IPS-15b (cell line): Measurements from ENCODE around the gene GALNT17.

Experiments
- H3K27me3 ChIP-seq: one replicate; pipeline ENCODE4 v1.6.1; 2013; ENCODE audit warnings: low read length; ENCODE audit not compliant: control insufficient read depth, insufficient read depth
- H3K36me3 ChIP-seq: one replicate; pipeline ENCODE4 v1.6.1; 2013; ENCODE audit warnings: low read length; ENCODE audit not compliant: control insufficient read depth, insufficient read depth
- H3K4me1 ChIP-seq: one replicate; pipeline ENCODE4 v1.6.1; 2013; ENCODE audit warnings: mild to moderate bottlenecking, low read length; ENCODE audit not compliant: control insufficient read depth, insufficient read depth
- H3K4me3 ChIP-seq: one replicate; pipeline ENCODE4 v1.5.1; 2013; ENCODE audit warnings: low read depth, low read length
- H3K9ac ChIP-seq: one replicate; pipeline ENCODE4 v1.6.1; 2013; ENCODE audit warnings: low read depth, mild to moderate bottlenecking, low read length
- H3K9me3 ChIP-seq: one replicate; pipeline ENCODE4 v1.6.1; 2013; ENCODE audit warnings: mild to moderate bottlenecking, low read length; ENCODE audit not compliant: control insufficient read depth, insufficient read depth

GALNT17 gene

DNA sequence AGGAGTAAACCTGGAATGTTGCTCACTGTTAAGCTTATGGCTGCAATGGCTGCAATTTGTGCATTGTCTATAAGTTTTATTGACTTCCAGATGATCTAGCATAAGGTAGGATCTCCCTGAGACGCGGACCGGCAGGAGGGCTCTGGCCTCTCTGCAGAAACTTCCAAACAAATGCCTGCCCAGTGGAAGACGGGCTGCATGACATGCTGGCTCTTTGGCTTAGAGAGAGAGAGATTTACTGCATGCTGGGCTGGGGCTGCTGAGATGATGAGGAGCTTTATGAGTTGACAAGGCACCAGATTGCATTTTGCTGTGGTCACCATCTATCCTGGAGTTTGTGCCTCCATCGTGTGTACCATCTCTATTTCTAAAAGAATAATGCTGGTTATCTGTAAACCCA, 193.2 kb downstream of the GALNT17 start:
- Histone ChIP-seq H3K4me1 (peaks cover 11% of the 10 kb centered on the region), H3K36me3 (no peaks in the 10 kb centered on the region), H3K9me3 (no peaks in the 10 kb centered on the region), H3K4me3 (no peak overlapping the region), H3K9ac (no peak overlapping the region), H3K27me3 (no peaks in the 10 kb centered on the region)

DNA sequence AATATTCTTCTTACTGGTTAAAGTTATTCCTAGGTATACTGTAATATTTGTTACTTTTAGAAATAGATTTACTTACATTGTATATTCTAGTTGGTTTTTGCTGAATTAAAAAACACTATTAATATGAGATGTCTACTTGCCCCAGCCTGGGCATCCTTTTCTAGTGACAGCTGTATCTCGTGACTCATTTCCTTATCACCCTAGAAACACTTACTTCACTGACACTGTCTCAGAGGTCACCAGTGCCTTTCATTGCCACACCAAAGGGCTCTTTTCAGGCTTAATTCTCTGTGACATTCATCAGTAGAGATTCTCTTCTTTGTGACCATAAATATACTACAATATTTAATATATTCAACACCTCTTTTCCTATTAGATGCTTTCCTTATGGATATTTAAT, 194.7 kb downstream of the GALNT17 start:
- no peak overlapping the region for H3K9ac ChIP-seq
- H3K4me3 ChIP-seq = no peak overlapping the region
- H3K4me1 ChIP-seq = peaks cover 11% of the 10 kb centered on the region
- no peaks in the 10 kb centered on the region for H3K36me3 ChIP-seq
- H3K9me3 ChIP-seq = no peaks in the 10 kb centered on the region
- no peaks in the 10 kb centered on the region for H3K27me3 ChIP-seq

DNA sequence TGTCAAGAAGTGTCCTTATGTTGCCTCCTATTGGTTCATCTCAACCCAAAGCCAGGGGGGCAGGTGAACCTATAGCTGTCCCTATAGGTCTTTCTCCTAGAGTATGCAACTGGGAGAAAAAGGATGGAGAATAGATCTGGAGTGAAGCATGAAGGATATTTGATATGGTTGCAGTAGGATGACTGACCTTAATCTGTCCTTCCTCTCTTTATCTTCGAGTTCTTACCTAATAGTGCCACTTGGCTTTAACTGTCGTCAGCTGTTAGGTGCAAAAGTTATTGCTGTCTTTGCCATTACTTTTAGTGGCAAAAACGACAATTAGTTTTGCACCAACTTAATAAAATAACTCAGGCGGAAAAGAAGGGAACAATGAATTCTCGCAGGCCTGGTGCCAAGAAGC, 196.0 kb downstream of the GALNT17 start:
- no peaks in the 10 kb centered on the region for H3K27me3 ChIP-seq
- H3K9me3 ChIP-seq = no peaks in the 10 kb centered on the region
- no peak overlapping the region for H3K9ac ChIP-seq
- no peak overlapping the region for H3K4me3 ChIP-seq
- no peaks in the 10 kb centered on the region for H3K36me3 ChIP-seq
- peaks cover 11% of the 10 kb centered on the region for H3K4me1 ChIP-seq

DNA sequence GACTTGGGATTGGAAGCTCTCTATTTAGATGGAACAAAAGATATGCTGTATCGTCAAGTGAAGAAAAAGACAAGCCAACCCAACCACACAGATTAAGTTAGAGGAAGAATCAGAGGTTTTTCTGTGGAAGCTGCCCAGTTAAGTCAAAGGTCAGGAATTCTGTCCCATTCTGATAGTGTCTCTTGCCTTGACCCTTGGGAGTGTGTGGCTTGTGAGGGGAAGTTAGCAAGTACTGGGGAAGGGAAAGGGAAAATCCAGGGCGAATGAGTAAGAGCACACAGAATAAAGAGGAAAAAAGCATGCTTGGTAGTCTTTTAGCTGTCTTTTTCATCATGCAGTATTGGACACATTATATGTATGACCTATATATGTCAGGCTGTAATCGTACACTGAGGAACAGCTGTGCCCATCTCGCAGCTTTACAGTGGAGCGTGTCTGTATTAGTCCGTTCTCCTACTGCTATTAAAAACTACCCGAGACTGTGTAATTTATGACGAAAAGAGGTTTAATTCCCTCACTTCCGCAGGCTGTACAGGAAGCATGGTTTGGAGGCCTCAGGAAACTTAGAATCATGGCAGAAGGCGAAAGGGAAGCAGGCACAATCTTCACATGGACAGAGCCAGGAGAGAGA, 197.2 kb downstream of the GALNT17 start:
- Histone ChIP-seq H3K4me3 (no peak overlapping the region), H3K9me3 (no peaks in the 10 kb centered on the region)

DNA sequence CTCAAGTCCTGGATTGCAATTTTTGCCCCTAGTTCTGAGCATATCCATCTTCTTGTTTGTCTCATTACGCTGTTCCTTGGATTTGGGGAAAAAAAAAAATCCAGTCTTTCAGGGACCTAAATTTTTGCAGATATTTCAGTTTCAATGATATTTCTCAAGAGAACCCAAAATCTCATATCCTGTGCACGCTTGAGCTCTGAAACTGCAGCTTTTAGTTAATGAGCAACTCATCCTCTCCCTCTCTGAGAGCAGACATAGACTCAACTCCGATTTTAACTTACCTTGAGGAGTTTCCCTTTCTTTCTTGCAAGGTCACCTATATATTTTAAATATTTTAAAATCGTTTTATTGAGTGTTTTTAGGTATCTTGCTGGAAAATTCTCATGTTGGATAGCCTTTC, 200.3 kb downstream of the GALNT17 start:
- H3K36me3 ChIP-seq = no peaks in the 10 kb centered on the region
- H3K9me3 ChIP-seq = no peaks in the 10 kb centered on the region
- peaks cover 6% of the 10 kb centered on the region for H3K4me1 ChIP-seq
- no peaks in the 10 kb centered on the region for H3K27me3 ChIP-seq
- no peak overlapping the region for H3K9ac ChIP-seq
- no peak overlapping the region for H3K4me3 ChIP-seq

More for the DNA sequence above, 197.2 kb downstream of the GALNT17 start:
- Histone ChIP-seq H3K4me1 (peaks cover 11% of the 10 kb centered on the region), H3K27me3 (no peaks in the 10 kb centered on the region), H3K9ac (no peak overlapping the region), H3K36me3 (no peaks in the 10 kb centered on the region)

DNA sequence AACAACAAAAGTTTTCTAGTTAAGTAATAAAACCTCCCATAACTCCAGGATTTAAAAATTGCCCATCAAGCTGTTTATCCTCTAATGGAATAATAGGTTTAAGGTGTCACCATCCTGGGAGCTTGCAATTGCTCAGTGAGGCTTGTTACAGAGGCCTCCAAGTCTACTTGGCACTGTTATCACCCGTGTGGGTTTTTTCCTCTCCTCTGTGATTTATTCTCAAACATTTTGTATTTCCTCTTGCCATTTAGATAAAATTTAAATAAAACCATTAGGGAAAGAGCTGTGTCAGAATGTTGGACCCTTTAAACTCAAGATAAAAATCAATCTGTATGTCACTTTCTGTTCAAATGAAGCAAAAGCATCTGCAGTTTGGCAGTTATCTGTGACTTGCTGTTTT, 202.6 kb downstream of the GALNT17 start:
- no peaks in the 10 kb centered on the region for H3K27me3 ChIP-seq
- H3K9ac ChIP-seq = no peak overlapping the region
- H3K9me3 ChIP-seq = no peaks in the 10 kb centered on the region
- no peaks in the 10 kb centered on the region for H3K4me1 ChIP-seq
- H3K36me3 ChIP-seq = no peaks in the 10 kb centered on the region
- no peak overlapping the region for H3K4me3 ChIP-seq

DNA sequence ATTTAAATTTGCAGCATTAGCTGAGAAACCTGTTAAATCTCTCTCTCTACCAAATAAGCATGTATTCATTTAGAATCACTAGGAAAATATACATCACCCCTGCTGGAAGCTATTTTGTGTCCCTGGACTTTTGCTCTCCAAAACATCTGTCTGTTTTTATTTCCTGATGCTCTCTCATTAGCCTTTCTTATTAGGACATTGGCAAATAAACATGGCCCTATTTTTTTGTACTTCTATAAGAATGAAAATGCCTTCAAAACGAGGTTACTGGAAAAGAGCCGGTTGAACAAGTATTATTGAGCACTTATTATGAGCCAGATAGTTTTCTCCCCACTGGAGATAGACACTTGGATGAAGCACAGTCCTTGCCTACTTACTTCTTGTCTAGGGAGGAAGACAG, 206.9 kb downstream of the GALNT17 start:
- Histone ChIP-seq H3K4me1 (no peaks in the 10 kb centered on the region), H3K36me3 (no peaks in the 10 kb centered on the region), H3K9ac (no peak overlapping the region), H3K4me3 (no peak overlapping the region), H3K27me3 (no peaks in the 10 kb centered on the region), H3K9me3 (no peaks in the 10 kb centered on the region)

DNA sequence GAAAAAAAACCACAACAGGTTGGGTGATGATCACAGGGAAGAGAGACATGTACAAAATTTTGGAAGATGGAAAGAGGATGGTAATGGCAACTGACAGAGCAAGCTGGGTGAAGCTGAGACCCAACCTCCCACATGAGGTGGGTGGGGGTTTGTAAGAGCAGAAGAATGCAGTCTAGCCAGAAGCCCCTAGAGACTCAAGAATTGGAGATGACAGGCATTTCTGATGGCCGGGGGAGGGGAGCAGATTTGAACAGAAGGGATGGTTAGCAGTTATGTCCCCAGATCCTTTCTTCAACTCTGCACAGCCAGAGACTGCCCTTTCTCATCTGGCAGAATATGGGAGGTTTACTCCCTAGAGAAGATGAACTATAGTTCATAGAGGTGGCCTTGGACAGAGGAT, 208.0 kb downstream of the GALNT17 start:
- H3K4me3 ChIP-seq = no peak overlapping the region
- no peaks in the 10 kb centered on the region for H3K9me3 ChIP-seq
- no peaks in the 10 kb centered on the region for H3K4me1 ChIP-seq
- no peak overlapping the region for H3K9ac ChIP-seq
- no peaks in the 10 kb centered on the region for H3K27me3 ChIP-seq
- no peaks in the 10 kb centered on the region for H3K36me3 ChIP-seq

DNA sequence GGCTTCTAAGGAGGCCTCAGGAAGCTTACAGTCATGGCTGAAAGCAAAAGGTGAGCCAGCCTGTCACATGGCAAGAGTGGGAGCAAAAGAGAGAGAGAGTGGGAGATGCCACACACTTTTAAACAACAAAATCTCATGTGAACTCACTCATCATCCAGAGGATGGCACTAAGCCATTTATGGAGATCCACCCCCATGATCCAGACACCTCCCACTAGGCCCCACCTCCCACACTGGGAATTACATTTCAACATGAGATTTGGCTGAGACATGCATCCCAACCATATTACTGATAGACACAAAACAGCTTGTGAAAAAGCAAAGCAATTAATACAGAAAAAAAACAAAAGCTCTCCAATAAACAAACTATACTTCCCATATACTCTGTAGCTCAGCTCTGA, 210.3 kb downstream of the GALNT17 start:
- H3K36me3 ChIP-seq = no peaks in the 10 kb centered on the region
- H3K27me3 ChIP-seq = no peaks in the 10 kb centered on the region
- no peak overlapping the region for H3K9ac ChIP-seq
- H3K4me1 ChIP-seq = no peaks in the 10 kb centered on the region
- no peaks in the 10 kb centered on the region for H3K9me3 ChIP-seq
- H3K4me3 ChIP-seq = no peak overlapping the region

DNA sequence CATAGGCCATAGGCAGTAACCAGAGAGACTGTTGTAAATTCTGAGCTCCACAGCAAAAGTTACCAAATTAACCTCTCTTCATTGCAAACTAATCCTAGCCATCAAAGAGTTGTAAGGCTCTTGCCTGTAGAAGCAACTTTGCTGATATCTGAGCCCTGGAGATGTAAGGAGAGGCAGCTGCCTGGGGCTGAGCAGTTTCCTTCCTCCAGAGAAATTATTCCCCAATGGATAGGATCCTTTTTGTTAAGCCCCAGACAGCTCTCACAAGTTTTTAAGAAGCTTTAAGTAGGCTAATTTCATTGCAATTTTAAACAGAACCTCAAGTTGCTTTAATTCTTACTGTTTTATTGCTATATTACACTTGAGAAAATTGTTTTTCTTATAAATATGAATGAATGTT, 211.1 kb downstream of the GALNT17 start:
- H3K4me1 ChIP-seq = no peaks in the 10 kb centered on the region
- H3K36me3 ChIP-seq = no peaks in the 10 kb centered on the region
- H3K9me3 ChIP-seq = no peaks in the 10 kb centered on the region

DNA sequence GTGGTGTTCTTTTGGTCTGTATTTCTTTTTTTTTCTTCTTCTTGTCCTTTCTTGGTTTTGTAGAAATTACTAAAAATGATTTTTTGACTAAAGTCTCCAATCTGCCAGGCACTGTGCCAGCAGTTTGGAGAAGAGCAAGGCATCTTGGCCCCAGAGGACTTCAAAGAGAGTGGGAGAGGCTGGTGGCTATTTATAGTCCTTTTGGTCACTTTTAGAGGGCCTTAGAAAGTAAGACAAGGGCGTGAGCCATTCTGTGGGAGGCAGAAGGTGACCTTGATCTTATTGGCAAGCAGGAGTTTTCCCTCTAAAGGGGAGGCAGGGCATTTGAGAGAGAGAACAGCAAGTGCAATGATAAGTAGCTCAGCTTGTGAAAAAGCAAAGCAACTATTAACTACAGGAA, 211.9 kb downstream of the GALNT17 start:
- Histone ChIP-seq H3K9ac (no peak overlapping the region), H3K27me3 (no peaks in the 10 kb centered on the region), H3K36me3 (no peaks in the 10 kb centered on the region), H3K4me1 (peaks cover 6% of the 10 kb centered on the region), H3K9me3 (no peaks in the 10 kb centered on the region), H3K4me3 (no peak overlapping the region)

More for the DNA sequence above, 211.1 kb downstream of the GALNT17 start:
- no peak overlapping the region for H3K4me3 ChIP-seq
- H3K27me3 ChIP-seq = no peaks in the 10 kb centered on the region
- H3K9ac ChIP-seq = no peak overlapping the region

DNA sequence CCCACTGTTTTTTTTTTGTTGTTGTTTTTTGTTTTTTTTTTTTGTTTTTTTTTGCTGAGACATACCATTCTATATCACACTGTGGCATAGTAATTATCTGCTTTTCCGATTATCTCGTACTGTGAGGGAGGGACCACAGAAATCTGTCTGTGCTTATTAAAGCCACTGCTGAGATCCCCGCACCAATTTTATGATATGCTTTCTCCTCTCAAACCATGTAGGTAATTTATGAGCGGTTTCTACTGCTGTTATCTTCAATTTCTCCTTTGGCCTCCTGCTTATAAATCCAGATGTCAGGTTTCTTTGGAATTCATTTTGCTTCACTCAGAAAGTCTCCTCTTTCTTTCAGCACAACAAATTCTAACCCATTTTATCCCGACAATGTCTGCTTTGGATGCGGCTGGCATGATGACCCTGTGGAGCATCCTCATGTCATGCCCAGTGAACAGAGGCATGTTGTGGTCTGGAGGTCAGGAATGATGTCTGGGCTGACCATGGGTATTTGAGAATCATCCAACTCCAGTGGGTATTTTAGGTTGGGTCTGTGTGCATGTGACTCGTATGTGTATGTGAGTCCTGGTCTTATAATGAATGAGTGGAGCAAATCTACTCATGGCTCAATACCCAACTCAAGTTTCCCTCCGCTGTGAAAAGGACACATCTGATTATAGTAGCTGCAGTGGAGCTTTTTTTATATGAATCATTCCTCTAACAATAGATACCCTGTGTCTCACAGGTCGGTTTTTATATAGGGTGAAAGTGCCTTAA, 213.4 kb downstream of the GALNT17 start:
- Histone ChIP-seq H3K4me3 (no peak overlapping the region), H3K27me3 (no peaks in the 10 kb centered on the region), H3K4me1 (peaks cover 11% of the 10 kb centered on the region), H3K36me3 (no peaks in the 10 kb centered on the region), H3K9ac (no peak overlapping the region), H3K9me3 (no peaks in the 10 kb centered on the region)
